ENCODE measurements around the gene MPRIP. TPM values are rescaled to one million over a fixed set of nuclear protein-coding genes. Genes with fewer than 3 reads are reported as not detected.

MPRIP gene
- total RNA-seq, 1 experiment from 2014 or later: 143 TPM

DNA sequence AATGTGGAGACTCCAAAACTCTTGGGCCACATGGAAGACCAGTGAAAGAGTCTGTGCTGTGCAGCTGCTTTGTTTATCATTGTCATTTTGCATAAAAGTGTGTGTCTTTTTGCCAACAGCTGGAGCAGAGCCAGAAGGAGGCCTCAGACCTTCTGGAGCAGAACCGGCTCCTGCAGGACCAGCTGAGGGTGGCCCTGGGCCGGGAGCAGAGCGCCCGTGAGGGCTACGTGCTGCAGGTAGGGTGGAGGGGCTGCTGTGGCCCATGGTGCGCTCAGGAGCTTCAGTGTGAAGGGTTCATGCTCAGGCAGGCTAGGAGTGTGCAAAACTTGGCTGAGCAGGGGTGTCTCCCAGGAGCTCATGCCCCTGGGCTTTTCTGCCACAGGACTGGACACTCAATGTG, 118.9 kb downstream of the MPRIP start:
- Histone ChIP-seq H3K36me3 (peaks cover 15% of the 10 kb centered on the region), H3K27me3 (no peaks in the 10 kb centered on the region), H3K4me3 (no peak overlapping the region), H3K9me3 (no peaks in the 10 kb centered on the region)
- DNase-seq: no peak

DNA sequence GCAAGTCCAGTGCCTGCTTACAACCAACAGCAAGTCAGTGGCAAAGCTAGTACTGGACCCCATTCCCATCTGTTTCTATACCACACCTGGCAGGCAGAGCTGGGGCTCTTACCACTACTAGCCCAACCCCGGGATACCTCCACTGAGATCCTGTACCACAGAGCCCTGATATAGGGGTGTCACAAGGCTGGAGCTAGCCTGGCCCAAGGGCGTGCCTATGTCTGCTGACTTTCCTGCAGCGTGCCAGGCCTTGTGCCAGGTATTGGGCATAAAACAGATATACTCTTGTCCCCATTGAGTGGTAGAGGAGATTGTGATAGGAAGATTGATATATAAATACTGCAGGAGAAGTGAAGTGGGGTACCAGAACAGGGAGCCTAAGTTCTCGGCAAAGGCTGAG, 119.5 kb downstream of the MPRIP start:
- peaks cover 15% of the 10 kb centered on the region for H3K36me3 ChIP-seq
- no peak for DNase-seq
- no peaks in the 10 kb centered on the region for H3K27me3 ChIP-seq
- no peak overlapping the region for H3K4me3 ChIP-seq
- H3K9me3 ChIP-seq: no peaks in the 10 kb centered on the region

- peaks cover 11% of the 10 kb centered on the region for H3K36me3 ChIP-seq
- DNase-seq: no peak
- H3K27me3 ChIP-seq: no peaks in the 10 kb centered on the region
- no peak overlapping the region for H3K4me3 ChIP-seq
- no peaks in the 10 kb centered on the region for H3K9me3 ChIP-seq
Measured at GRCh38 chr17:17164156-17164555, 121.9 kb downstream of the MPRIP start.

DNA sequence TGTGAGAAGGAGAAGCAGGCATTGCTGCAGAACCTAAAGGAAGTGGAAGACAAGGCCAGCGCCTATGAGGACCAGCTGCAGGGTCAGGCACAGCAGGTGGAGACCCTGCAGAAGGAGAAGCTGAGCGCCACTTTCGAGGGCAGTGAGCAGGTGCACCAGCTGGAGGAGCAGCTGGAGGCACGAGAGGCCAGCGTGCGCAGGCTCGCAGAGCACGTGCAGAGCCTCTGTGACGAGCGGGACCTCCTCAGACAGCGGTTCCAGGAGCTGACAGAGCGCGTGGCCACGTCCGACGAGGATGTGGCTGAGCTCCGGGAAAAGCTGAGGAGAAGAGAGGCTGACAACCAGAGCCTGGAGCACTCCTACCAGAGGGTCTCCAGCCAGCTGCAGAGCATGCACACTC, 122.4 kb downstream of the MPRIP start:
- peaks cover 10% of the 10 kb centered on the region for H3K36me3 ChIP-seq

DNA sequence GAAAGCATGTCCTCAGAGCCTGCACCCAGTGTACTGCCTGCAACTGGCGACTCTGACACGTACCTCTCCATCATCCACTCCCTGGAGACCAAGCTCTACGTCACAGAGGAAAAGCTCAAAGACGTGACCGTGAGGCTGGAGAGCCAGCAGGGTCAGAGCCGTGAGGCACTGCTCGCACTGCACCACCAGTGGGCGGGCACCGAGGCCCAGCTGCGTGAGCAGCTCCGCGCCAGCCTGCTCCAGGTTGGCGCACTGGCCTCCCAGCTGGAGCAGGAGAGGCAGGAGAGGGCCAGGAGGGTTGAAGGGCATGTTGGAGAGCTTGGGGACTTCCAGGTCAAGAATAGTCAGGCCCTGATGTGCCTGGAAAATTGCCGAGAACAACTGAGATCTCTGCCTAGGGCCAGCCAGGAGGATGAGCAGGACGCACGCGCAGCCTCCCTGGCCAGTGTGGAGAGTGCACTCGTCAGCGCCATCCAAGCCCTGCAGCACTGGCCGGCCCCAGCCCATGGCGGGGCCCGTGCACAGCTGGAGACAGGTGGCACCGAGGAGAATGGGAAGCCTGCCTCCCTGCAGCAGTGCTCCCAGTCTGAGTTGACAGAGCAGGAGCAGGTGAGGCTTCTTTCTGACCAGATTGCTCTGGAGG, 123.5 kb downstream of the MPRIP start:
- Histone ChIP-seq H3K9me3 (no peaks in the 10 kb centered on the region), H3K36me3 (peaks cover 6% of the 10 kb centered on the region), H3K27me3 (no peaks in the 10 kb centered on the region), H3K4me3 (no peak overlapping the region)
- DNase-seq: no peak

More for the DNA sequence above, 122.4 kb downstream of the MPRIP start:
- no peaks in the 10 kb centered on the region for H3K27me3 ChIP-seq
- no peak for DNase-seq
- no peaks in the 10 kb centered on the region for H3K9me3 ChIP-seq
- no peak overlapping the region for H3K4me3 ChIP-seq

DNA sequence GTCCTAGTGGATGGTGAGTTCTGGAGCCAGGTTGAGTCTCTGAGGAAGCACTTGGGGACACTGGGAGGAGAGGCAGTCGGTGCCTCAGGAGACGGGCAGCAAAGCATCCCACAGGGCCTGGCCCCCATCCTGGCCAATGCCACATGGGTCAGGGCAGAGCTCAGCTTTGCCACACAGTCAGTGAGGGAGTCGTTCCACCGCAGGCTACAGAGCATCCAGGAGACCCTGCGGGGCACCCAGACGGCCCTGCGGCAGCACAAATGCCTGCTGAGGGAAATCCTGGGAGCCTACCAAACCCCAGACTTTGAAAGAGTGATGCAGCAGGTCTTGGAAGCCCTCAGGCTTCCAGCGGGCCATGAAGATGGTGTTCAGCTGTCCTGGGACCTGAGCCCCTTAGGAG, 124.2 kb downstream of the MPRIP start:
- Histone ChIP-seq H3K4me3 (no peak overlapping the region), H3K9me3 (no peaks in the 10 kb centered on the region), H3K36me3 (peaks cover 6% of the 10 kb centered on the region), H3K27me3 (no peaks in the 10 kb centered on the region)
- no peak for DNase-seq

GRCh38 chr17:17167356-17167755, 125.1 kb downstream of the MPRIP start:
- Histone ChIP-seq H3K36me3 (peaks cover 8% of the 10 kb centered on the region), H3K27me3 (no peaks in the 10 kb centered on the region), H3K4me3 (no peak overlapping the region), H3K9me3 (no peaks in the 10 kb centered on the region)
- no peak for DNase-seq

GRCh38 chr17:17167986-17168385, 125.7 kb downstream of the MPRIP start:
- no peaks in the 10 kb centered on the region for H3K27me3 ChIP-seq
- no peaks in the 10 kb centered on the region for H3K9me3 ChIP-seq
- no peak overlapping the region for H3K4me3 ChIP-seq
- peaks cover 3% of the 10 kb centered on the region; the same call in 1 of the 2 replicates for H3K36me3 ChIP-seq
- no peak for DNase-seq

- Histone ChIP-seq H3K9me3 (no peaks in the 10 kb centered on the region), H3K4me3 (no peak overlapping the region), H3K27me3 (no peaks in the 10 kb centered on the region), H3K36me3 (peaks cover 2% of the 10 kb centered on the region; the same call in 1 of the 2 replicates)
- DNase-seq: no peak
Measured at GRCh38 chr17:17168401-17168800, 126.1 kb downstream of the MPRIP start.

GRCh38 chr17:17169396-17169795, 127.1 kb downstream of the MPRIP start:
- H3K4me3 ChIP-seq: no peak overlapping the region
- no peaks in the 10 kb centered on the region for H3K9me3 ChIP-seq
- peaks cover 4% of the 10 kb centered on the region for H3K36me3 ChIP-seq
- no peaks in the 10 kb centered on the region for H3K27me3 ChIP-seq
- no peak for DNase-seq

DNA sequence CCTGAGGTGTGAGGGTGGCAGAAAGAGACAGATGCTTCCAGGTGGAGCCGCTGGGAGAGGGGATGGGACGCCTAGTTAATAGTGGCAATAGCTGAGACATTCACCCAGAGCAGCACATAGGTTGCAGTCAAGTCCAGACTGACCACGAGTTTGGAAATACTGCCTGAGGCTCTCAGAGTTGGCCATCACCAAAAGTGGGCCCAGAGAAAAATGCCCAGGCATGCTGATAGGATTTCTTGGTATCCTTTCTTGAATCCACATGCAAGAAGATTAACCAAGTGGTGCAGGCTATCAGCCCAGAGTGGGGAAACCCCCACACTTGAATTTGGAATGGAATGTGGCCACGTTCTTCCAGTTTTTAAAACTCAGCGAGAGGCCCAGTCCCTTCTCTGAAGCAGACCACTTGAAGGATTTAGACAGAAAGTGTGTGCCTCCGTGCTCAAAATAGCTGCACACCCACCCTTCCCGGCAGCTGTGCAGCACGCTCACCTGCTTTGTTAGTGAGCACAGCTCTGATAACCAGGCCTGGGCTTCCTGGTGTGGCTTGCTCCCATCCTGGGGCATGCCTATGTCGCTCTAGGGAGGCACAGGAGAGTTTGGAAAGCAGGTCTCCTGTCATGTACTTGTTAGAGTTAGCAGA, 128.2 kb downstream of the MPRIP start:
- Histone ChIP-seq H3K4me3 (no peak overlapping the region), H3K9me3 (no peaks in the 10 kb centered on the region), H3K27me3 (no peaks in the 10 kb centered on the region), H3K36me3 (peaks cover 4% of the 10 kb centered on the region)
- no peak for DNase-seq

DNA sequence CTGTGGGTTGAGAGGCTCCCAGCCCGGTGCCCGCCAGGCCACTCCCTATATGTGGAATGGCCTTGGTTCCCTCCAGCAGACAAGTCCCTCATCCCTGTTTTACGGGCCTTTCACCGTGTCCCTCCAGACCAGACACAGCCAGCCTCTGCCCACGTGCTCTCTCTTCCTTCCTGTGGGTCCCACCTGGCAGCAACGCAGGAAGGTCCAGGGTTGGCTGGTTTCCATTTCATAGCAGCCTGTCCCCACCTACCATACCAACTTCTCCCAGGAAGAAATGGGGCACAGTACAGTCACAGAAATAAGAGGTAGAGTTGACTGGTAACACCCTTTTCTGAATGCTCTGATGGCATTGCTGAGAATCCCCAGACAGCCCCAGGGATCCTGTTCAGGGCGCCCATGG, 128.9 kb downstream of the MPRIP start:
- no peak for DNase-seq
- H3K4me3 ChIP-seq: no peak overlapping the region
- H3K27me3 ChIP-seq: no peaks in the 10 kb centered on the region
- peaks cover 4% of the 10 kb centered on the region for H3K36me3 ChIP-seq
- H3K9me3 ChIP-seq: no peaks in the 10 kb centered on the region

- H3K36me3 ChIP-seq: peaks cover 6% of the 10 kb centered on the region
- no peaks in the 10 kb centered on the region for H3K9me3 ChIP-seq
- no peak for DNase-seq
- no peak overlapping the region for H3K4me3 ChIP-seq
- no peaks in the 10 kb centered on the region for H3K27me3 ChIP-seq
Measured at GRCh38 chr17:17172001-17172939, 130.0 kb downstream of the MPRIP start.

DNA sequence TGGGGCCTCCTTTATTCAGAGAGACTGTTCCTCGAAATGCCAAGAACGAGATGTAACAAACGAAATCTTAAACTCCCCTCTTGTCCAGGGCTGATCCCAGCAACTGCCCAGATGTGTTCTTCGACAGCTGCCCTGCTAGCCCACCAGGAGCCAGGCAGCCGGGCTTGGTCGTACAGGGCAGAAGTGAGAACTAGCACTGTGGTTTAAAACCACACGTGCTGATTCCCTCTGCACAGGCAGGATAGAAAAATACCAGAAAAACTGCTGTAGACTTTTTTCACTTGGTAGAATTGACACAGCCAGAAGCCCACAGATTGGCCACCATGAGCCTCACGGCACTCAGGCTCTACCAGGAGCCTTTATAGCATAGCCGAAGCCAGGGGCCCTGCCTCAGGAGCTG, 130.7 kb downstream of the MPRIP start:
- no peak for DNase-seq
- H3K9me3 ChIP-seq: no peaks in the 10 kb centered on the region
- no peak overlapping the region for H3K4me3 ChIP-seq
- no peaks in the 10 kb centered on the region for H3K27me3 ChIP-seq
- peaks cover 6% of the 10 kb centered on the region for H3K36me3 ChIP-seq

- DNase-seq: no peak
- Histone ChIP-seq H3K4me3 (no peak overlapping the region), H3K9me3 (no peaks in the 10 kb centered on the region), H3K27me3 (no peaks in the 10 kb centered on the region), H3K36me3 (peaks cover 6% of the 10 kb centered on the region)
Measured at GRCh38 chr17:17173921-17174320, 131.7 kb downstream of the MPRIP start.

- Histone ChIP-seq H3K4me3 (no peak overlapping the region), H3K27me3 (no peaks in the 10 kb centered on the region), H3K9me3 (no peaks in the 10 kb centered on the region), H3K36me3 (peaks cover 9% of the 10 kb centered on the region)
- no peak for DNase-seq
Measured at GRCh38 chr17:17175340-17175739, 133.1 kb downstream of the MPRIP start.

DNA sequence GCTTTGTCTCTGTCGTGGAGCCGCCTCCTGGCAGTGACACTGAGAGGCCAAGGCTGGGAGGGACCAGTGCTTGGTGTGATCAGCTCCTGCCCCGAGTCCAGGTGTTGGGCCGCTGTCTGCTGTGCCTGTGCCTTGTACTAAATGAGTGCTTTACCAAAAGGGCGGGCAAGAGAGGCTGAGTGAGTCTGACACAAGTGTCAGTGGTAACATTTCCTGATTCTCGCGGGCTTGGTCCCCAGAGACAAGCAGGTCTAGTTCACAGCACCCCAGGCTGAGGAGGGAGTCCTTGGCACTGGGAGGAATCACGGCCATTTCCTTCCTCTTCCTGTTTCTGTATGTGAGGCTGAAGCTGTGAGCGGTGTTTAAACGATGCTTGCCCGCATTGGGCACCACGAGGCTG, 133.7 kb downstream of the MPRIP start:
- Histone ChIP-seq H3K36me3 (peaks cover 12% of the 10 kb centered on the region), H3K4me3 (no peak overlapping the region), H3K27me3 (no peaks in the 10 kb centered on the region), H3K9me3 (no peaks in the 10 kb centered on the region)
- no peak for DNase-seq

All from MG63 (cell line).